NCI-H1092 (cell line): Measurements from ENCODE around the gene UACA.

Experiments used
- DNase-seq: peaks from one replicate; lab custom pipeline; 2025; lab: John Stamatoyannopoulos, UW

Gene UACA

GRCh38 chr15:70712271-70712670, 51.1 kb downstream of the UACA start:
- DNase-seq, result no peak

DNA sequence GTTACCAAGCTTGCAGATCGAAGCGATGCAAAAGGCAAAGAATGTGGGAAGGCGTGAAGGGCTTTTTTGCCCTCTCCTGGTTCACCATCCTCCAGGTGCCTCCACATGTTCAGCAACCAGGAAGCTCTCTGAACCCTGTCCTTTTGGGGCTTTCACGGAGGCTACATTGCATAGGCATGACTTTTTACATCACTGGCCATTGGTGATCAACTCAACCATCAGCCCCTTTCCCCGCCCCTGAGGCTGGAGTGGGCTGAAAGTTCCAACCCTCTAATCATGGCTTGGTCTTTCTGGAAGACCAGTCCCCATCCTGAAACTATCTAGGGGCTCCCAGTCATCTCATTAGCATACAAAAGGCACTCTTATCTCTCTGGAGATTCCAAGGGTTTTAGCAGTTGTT, 52.6 kb downstream of the UACA start:
- DNase-seq, result no peak

DNA sequence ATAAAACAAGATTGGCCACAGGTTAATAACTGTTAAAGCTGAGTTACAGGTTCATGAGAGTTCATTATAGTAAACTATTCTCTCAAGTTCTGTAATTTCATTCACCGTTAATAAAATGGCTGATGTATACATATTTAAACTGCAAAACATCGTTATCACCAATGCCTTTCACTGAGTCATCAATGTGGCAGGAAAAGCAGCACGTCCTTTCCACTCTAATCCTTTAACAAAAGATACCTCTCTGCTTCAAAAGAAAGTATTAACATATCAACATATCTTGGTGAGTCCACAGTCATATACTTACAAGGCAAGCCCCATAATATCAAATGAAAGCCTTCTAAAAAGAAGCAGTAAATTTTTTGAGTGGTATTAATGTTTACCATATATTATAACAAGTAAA, 54.5 kb downstream of the UACA start:
- no peak for DNase-seq

GRCh38 chr15:70707686-70708300, 55.6 kb downstream of the UACA start:
- no peak for DNase-seq

GRCh38 chr15:70704731-70705130, 58.6 kb downstream of the UACA start:
- DNase-seq, result no peak

DNA sequence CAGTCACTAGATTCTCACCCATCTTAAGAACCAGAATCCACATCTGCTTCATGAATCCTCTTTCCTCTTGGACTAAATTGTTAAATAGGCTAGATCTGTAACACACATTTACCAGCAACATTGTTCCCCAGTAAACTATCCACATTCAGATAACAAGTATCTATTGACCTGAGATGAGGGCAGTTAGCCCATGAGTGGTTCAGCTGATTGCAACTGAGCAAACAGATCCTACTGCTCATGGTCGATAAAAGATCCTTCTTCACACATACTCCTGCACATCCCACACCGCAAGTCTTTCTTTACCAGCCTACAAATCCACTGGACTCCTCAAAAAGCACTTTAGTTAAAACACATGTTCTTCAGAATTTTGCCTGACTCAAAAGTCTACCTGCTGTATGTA, 59.2 kb downstream of the UACA start:
- DNase-seq, result no peak

- DNase-seq, result no peak
Observed at GRCh38 chr15:70703096-70703878, 60.1 kb downstream of the UACA start.

DNA sequence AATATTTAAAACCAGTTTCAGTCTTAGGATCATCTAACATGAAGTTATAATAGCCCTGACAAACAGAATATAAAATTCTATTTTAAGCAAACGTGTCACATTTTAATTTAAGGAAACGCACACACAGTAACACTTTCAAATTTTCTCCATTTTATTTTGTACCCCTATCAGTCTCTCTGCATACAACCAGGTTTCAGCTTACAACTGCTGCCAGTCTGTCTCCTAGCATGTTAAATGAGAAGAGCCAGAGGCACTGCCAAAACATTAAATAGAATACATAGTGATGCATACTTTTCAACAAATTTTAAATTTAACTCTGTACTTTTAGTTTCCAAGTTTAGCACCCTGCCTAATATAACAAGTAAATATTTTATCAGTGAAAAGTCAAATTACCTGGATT, 60.8 kb downstream of the UACA start:
- DNase-seq, result no peak

DNA sequence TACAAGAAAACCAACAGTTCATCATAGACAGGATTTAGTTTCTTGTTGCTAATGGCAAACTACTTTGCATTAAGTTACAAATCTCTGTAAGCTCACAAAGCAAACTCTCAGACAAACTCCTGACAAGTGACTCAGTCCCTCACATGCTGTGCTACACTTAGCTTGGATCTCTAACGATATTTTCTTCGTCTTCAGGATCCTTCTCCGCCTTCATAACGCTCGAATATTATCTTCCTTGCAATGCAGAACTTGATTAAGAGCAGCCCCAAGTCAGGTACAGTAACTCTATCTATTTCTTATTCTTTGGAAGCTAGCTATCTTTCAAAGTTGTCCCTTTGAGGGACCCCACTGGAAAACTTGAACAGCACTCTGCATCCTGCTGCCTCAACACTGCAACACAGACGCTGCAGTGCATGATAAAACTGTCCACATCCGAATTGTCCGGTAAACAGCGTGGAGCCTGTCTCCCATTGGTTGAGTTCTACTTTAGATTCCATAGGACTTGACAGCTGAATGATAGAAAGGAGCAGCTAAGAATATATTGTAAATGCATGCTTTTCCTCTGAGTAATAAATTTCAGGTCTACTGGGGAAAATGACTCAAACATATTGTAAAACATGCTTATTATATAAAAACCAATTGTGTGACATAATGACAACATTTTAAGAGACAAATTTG, 61.3 kb downstream of the UACA start:
- no peak for DNase-seq

- no peak for DNase-seq
Observed at GRCh38 chr15:70701171-70701570, 62.2 kb downstream of the UACA start.

- DNase-seq, result no peak
Observed at GRCh38 chr15:70699890-70700289, 63.5 kb downstream of the UACA start.

GRCh38 chr15:70698836-70699390, 64.4 kb downstream of the UACA start:
- DNase-seq, result no peak

DNA sequence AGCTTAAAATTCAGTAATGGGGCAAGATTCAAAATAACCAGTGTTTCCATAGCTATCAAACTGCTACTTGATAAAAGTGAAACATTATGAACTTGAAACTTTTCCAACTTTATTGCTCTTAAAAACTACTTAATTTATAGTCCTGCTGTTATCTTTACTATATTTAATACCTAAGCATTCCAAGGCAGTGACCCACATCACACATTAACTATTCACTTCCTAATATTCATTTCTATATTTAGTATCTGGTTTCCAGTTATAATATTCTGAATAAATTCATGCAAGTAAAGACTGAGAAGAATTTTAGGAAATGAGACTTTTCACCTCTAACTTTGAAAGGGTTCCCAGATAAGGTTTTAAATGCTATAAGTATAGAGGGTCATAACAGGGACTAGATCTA, 64.9 kb downstream of the UACA start:
- no peak for DNase-seq

DNA sequence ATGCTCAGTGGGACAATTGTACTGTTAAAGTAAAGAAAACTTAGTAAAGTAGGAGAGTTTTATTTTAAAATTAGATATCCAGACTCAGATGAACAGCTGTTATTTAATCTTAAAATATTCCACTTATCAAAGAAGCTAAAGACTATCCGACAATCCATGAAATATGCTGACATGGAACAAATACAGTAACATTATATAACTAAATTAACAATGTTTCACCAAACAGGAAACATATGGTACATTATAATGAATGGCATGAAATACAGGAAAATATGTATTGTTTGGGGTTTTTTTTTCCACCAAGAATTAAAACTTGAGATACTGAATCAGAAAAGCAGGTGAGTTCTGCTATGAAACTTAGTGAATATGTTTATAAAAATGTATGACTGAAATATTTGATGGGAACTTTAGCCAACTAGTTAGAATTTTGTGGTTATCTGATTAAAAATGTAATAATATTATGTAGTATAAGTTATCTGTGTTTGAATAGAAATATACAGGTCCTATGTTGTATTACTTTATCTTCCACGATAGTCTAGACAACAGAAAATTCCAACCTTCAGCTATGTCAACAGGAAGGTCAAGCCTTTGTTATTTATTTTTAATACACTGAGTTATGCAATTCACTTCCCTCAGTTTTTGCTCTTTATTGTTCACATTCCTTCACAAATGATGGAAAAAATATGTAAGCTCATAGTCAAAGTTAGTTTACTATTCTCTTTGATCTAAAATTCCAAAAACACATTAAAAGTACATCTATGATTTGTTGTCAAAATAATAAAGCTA, 72.7 kb downstream of the UACA start:
- DNase-seq, result no peak

GRCh38 chr15:70690021-70690420, 73.3 kb downstream of the UACA start:
- DNase-seq, result no peak

DNA sequence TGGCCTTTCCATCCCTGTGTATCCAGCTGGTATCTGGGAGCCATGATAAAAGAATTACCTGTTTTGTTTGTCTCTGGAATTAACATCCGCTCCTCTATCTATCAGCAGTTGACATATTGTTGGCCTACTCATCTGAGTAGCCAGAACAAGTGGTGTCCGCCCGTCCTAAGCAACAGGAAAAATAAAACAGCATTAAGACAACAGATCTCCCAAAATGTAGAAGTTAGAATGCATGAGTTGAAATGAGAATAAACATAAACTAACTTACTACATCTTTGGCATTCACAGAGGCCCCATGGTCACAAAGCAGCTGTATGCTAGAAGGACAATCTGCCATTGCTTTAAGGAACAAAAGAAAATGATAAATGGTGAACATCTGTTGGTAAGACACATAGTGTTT, 75.9 kb downstream of the UACA start:
- no peak for DNase-seq

DNA sequence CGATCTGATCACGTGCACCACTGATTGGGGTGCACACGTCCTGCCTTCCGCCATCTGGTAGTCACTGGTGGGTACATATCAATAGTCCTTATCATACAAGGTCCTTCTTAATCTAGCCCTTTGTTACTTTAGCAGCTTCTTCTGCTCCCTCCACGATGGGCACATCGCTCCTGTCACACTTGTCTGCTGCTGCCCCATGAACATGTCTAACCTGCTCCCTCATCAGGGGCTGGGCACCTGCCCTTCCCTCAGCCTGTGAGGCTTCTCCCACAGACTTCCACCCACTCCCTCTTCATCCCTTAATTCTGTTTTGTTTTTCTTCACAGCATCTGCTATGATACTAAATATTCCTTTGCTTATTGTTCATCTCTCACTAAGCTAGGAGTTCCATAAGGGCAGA, 82.5 kb downstream of the UACA start:
- DNase-seq, result no peak

DNA sequence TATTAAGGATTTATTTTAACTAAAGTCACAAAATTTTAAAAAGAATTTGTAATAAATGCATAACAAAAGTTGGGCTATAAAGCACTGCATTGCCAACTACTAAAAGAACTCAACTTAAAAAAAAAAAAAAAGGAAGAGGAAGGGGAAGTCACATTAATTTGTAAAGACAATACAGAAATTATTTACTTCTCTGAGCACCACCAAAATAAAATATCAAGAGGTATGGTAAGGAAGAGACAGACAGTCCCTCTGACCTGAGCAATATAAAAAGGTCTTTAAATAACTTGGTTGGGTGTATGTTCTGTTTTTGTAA, 83.5 kb downstream of the UACA start:
- no peak for DNase-seq

DNA sequence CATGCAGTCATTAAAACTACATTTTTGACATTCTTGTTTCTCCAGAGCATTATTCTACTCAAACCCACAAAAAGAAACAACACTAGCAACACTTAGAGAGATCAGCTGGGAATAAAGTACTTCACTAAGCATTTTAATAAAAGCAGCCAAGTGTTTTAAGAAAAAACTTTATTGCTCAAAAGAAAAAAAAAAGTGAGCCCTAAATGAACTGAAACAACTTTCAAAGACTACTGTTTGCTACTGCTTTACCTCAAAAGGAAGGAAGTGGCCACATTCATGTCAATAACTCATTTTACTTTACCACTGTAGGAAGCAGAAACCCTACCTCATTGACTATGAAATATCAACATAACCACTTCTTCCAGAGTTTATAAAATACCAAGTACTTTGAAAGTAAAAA, 91.3 kb downstream of the UACA start:
- DNase-seq, result no peak

DNA sequence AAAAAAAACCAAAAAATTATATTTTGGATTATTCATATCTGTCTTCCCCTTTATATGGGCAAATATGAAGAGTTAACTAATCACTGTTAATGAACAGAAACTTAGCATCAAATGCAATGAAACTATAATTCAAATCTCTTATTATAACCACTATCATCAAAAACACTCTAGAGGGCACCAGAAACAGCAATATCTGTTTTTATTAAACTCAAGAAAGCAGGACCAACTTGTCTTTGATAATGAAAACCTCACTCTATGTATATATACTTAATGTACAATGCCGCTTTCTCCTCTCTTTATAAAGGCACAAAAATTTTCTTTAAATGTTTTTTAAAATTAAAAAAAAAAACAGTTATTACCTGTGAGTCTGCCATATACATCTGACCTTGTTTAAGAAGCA, 92.7 kb downstream of the UACA start:
- no peak for DNase-seq

- no peak for DNase-seq
Observed at GRCh38 chr15:70669966-70670658, 93.2 kb downstream of the UACA start.
